ENCODE data around the gene ORAI3.

Gene ORAI3

DNA sequence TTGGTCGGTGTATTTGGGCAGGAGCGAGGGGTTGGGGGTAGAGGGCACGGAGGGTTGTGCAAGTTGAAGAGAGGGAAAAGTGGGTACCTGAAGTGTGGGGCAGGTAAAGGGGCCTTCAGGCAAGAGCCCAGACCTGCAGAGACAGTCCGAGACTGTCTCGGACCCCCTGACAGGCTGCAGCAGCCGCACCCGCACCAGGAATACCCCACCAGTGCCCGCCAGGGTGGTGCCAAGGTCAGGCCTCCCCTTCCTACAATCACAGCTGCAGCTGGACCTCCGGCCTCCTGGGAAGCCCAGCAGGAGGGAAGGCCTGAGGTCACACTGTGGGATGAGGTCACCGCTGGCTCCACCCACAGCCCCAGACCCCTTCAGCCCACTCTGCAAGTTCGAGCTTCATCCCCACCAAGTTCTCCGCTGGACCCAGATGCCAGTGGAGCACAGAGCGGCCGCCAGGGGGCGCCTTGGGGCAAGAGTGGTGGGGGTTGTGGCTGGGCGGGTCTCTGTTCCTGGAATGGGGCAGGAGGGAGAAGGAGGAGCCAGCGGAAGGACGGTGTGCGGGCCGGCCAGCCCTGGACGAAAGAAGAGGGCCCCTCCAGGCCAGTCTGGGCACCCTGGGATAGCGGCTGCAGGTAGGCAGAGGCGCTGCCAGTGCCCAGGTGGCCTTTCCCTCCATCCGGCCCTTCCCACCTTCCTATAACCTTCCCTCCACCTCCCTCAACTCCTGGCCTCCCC is 36.0 kb downstream of the ORAI3 start, which contains the start of gene HSD3B7:
TSS of gene HSD3B7 (plus strand) at position 539 of the 732 bp plus-strand sequence. CDS start 452 bp downstream, outside the sequence.
- no peak within 1 kb of the TSS for H3K4me3 ChIP-seq (ENCODE audit: low read depth in 1 of 2, low read length in 2 of 2)

DNA sequence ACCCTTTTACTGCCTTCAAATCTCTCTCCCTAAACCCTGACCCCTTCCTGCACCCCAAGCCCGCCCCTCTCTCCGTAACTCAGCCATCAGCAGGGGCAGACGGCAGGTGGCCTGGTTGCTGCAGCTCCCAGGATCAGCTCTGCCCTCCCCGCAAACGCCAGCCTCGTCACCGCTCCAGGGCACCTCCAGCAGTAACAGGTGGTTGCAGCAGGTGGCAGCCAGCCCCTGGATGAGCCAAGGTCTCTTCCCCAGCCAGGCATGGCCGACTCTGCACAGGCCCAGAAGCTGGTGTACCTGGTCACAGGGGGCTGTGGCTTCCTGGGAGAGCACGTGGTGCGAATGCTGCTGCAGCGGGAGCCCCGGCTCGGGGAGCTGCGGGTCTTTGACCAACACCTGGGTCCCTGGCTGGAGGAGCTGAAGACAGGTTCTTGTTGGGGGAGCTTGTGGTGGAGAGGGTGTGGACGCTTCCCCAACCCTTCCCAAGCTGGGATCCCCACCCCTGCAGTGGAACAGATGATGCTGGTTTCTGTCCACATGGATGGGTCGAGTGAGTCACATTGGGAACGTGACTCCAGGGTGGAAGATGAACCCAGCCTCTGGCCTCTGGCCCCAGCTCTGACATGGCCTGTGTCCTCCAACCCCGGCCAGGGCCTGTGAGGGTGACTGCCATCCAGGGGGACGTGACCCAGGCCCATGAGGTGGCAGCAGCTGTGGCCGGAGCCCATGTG is 36.7 kb downstream of the ORAI3 start:
- no peak overlapping the region for H3K27ac ChIP-seq (ENCODE audit: low read length)
- H3K4me3 ChIP-seq (ENCODE audit: low read depth in 1 of 2, low read length in 2 of 2): no peak overlapping the region
- no peaks in the 10 kb centered on the region for H3K9me3 ChIP-seq (ENCODE audit: insufficient read depth, low read length, severe bottlenecking)

More for the DNA sequence above, 36.0 kb downstream of the ORAI3 start, which contains the start of gene HSD3B7:
- ATAC-seq (ENCODE audit: insufficient read depth, low read depth) (peak; percentile 85), DNase-seq (peak; percentile 79)
- Histone ChIP-seq H4K20me1 (ENCODE audit: insufficient read depth, low read length) (peaks cover 4% of the 10 kb centered on the region; the same call in 1 of the 2 replicates), H3K27me3 (ENCODE audit: insufficient read depth, low read length, poor library complexity) (no peaks in the 10 kb centered on the region), H2AFZ (ENCODE audit: low read depth, low read length) (no peak within 1 kb of the TSS), H3K4me2 (ENCODE audit: insufficient read depth, low read length) (no peak within 1 kb of the TSS), H3K9me3 (ENCODE audit: insufficient read depth, low read length, severe bottlenecking) (no peaks in the 10 kb centered on the region), H3K36me3 (ENCODE audit: insufficient read depth, low read length) (peaks cover 59% of the 10 kb centered on the region), H3K9ac (ENCODE audit: low read depth, low read length) (no peak within 1 kb of the TSS), H3K4me1 (ENCODE audit: insufficient read depth, low read length) (no peaks in the 10 kb centered on the region), H3K79me2 (ENCODE audit: insufficient read depth, low read length) (no peaks in the 10 kb centered on the region), H3K27ac (ENCODE audit: low read length) (no peak within 1 kb of the TSS)
- TF ChIP-seq CTCF (IDR thresholded peaks at IDR 0.05; ENCODE audit: borderline replicate concordance, extremely low read depth, low read length, poor library complexity, severe bottlenecking): peak; percentile 95
- TF ChIP-seq EZH2 (IDR thresholded peaks at IDR 0.05; ENCODE audit: borderline replicate concordance, low read depth, low read length, severe bottlenecking): no peak

DNA sequence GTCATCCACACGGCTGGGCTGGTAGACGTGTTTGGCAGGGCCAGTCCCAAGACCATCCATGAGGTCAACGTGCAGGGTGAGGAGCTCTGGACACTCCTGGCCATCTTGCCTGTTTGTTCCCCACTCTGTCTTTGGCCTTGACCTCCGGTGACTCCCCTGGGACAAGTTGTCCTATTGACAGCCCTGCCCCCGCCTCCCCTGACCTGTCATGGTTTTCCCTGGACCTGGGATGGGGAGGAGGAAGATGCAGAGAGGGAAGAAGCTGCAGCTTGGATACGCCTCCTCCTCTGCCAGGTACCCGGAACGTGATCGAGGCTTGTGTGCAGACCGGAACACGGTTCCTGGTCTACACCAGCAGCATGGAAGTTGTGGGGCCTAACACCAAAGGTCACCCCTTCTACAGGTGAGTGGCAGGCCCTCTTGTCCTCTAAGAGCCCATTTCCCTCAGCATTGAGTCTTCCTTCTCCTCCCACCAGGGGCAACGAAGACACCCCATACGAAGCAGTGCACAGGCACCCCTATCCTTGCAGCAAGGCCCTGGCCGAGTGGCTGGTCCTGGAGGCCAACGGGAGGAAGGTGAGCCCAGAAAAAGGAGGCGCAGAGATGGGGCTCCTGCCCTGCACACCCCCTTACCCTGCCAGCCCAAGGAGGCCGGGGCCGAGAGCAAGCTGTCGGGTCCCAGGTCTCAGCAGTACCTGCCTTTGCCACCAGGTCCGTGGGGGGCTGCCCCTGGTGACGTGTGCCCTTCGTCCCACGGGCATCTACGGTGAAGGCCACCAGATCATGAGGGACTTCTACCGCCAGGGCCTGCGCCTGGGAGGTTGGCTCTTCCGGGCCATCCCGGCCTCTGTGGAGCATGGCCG is 37.5 kb downstream of the ORAI3 start:
- Histone ChIP-seq H4K20me1 (ENCODE audit: insufficient read depth, low read length) (peaks cover 4% of the 10 kb centered on the region; the same call in 1 of the 2 replicates), H3K9me3 (ENCODE audit: insufficient read depth, low read length, severe bottlenecking) (no peaks in the 10 kb centered on the region), H3K36me3 (ENCODE audit: insufficient read depth, low read length) (peaks cover 44% of the 10 kb centered on the region), H3K79me2 (ENCODE audit: insufficient read depth, low read length) (no peaks in the 10 kb centered on the region), H3K27ac (ENCODE audit: low read length) (no peak overlapping the region), H3K4me3 (ENCODE audit: low read depth in 1 of 2, low read length in 2 of 2) (no peak overlapping the region), H2AFZ (ENCODE audit: low read depth, low read length) (no peak overlapping the region), H3K27me3 (ENCODE audit: insufficient read depth, low read length, poor library complexity) (no peaks in the 10 kb centered on the region), H3K9ac (ENCODE audit: low read depth, low read length) (no peak overlapping the region), H3K4me1 (ENCODE audit: insufficient read depth, low read length) (no peaks in the 10 kb centered on the region), H3K4me2 (ENCODE audit: insufficient read depth, low read length) (no peak overlapping the region)
- DNase-seq: no peak
- no peak for ATAC-seq (ENCODE audit: insufficient read depth, low read depth)
- no peak for TF ChIP-seq EZH2 (IDR thresholded peaks at IDR 0.05; ENCODE audit: borderline replicate concordance, low read depth, low read length, severe bottlenecking)
- TF ChIP-seq CTCF (IDR thresholded peaks at IDR 0.05; ENCODE audit: borderline replicate concordance, extremely low read depth, low read length, poor library complexity, severe bottlenecking): peak; percentile 3

More for the DNA sequence above, 36.7 kb downstream of the ORAI3 start:
- H4K20me1 ChIP-seq (ENCODE audit: insufficient read depth, low read length): peaks cover 4% of the 10 kb centered on the region; the same call in 1 of the 2 replicates
- DNase-seq: no peak
- H3K9ac ChIP-seq (ENCODE audit: low read depth, low read length): no peak overlapping the region
- no peak overlapping the region for H3K4me2 ChIP-seq (ENCODE audit: insufficient read depth, low read length)
- ATAC-seq (ENCODE audit: insufficient read depth, low read depth): peak; percentile 8; the same call in 2 of the 3 replicates
- no peaks in the 10 kb centered on the region for H3K4me1 ChIP-seq (ENCODE audit: insufficient read depth, low read length)
- H3K27me3 ChIP-seq (ENCODE audit: insufficient read depth, low read length, poor library complexity): no peaks in the 10 kb centered on the region
- TF ChIP-seq EZH2 (IDR thresholded peaks at IDR 0.05; ENCODE audit: borderline replicate concordance, low read depth, low read length, severe bottlenecking) (no peak), CTCF (IDR thresholded peaks at IDR 0.05; ENCODE audit: borderline replicate concordance, extremely low read depth, low read length, poor library complexity, severe bottlenecking) (no peak)
- no peaks in the 10 kb centered on the region for H3K79me2 ChIP-seq (ENCODE audit: insufficient read depth, low read length)
- peaks cover 51% of the 10 kb centered on the region for H3K36me3 ChIP-seq (ENCODE audit: insufficient read depth, low read length)
- H2AFZ ChIP-seq (ENCODE audit: low read depth, low read length): no peak overlapping the region
